ENCODE results near the gene GJB2. TPM values are rescaled to one million over a fixed set of nuclear protein-coding genes. Genes with fewer than 3 reads are reported as not detected.

GJB2 gene
- total RNA-seq, 1 donor from 2014 or later = 0.23 TPM

DNA sequence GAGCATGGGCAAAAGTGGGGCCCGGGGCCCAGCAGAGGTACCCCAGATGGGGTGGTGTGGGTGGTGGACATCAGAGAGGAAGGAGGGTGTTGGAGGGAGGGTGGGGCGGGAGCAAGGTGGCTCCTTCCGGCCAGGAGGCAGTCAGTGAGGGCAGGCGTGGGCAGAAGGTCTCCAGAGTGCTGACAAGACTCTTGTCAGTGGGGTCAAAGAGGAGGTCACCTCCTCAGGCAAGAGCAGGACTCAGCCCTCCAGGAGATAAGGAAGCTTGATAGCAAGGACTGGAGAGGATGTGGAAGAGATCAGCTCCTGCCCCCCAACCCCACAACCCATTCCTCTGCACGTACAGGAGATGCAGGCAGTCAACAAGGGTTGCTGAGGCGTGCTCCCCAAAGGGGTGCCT, 41.7 kb downstream of the GJB2 start:
- TF ChIP-seq, protein P1, sequence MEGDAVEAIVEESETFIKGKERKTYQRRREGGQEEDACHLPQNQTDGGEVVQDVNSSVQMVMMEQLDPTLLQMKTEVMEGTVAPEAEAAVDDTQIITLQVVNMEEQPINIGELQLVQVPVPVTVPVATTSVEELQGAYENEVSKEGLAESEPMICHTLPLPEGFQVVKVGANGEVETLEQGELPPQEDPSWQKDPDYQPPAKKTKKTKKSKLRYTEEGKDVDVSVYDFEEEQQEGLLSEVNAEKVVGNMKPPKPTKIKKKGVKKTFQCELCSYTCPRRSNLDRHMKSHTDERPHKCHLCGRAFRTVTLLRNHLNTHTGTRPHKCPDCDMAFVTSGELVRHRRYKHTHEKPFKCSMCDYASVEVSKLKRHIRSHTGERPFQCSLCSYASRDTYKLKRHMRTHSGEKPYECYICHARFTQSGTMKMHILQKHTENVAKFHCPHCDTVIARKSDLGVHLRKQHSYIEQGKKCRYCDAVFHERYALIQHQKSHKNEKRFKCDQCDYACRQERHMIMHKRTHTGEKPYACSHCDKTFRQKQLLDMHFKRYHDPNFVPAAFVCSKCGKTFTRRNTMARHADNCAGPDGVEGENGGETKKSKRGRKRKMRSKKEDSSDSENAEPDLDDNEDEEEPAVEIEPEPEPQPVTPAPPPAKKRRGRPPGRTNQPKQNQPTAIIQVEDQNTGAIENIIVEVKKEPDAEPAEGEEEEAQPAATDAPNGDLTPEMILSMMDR (IDR thresholded peaks at IDR 0.05; ENCODE audit: unreplicated experiment) = no peak
- Mint-ChIP-seq H3K4me1 (ENCODE audit: unreplicated experiment) (no peaks in the 10 kb centered on the region), H3K9me3 (ENCODE audit: unreplicated experiment) (no peaks in the 10 kb centered on the region), H3K27me3 (ENCODE audit: unreplicated experiment) (peaks cover 15% of the 10 kb centered on the region), H3K36me3 (ENCODE audit: low read depth, unreplicated experiment) (no peaks in the 10 kb centered on the region), H3K4me3 (ENCODE audit: unreplicated experiment) (no peak overlapping the region), H3K27ac (ENCODE audit: unreplicated experiment) (no peak overlapping the region)
- no peak for DNase-seq (ENCODE audit: low spot score)

DNA sequence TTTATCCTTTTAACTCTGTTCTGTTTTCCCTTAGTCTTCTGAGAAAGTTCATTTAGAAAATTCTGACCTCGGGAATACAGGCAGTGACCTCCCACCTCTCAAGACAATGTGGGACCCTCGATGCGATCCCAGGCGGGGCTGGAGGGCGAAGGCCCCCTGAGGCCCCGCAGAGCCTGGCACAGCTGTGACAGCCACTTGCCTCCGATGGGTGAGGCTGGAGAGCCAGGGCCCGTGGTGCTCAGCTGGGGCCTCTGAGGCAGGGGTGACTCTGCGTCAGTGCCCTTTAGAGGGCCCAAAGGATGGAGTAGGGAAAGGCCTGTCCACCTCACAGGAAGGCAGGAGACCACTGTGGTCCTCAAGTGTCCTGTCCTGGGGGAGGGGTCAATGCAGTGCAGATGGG, 42.2 kb downstream of the GJB2 start:
- H3K36me3 Mint-ChIP-seq (ENCODE audit: low read depth, unreplicated experiment) = no peaks in the 10 kb centered on the region
- H3K4me1 Mint-ChIP-seq (ENCODE audit: unreplicated experiment) = no peaks in the 10 kb centered on the region
- TF ChIP-seq, protein P1 (IDR thresholded peaks at IDR 0.05; ENCODE audit: unreplicated experiment) = no peak
- no peak overlapping the region for H3K4me3 Mint-ChIP-seq (ENCODE audit: unreplicated experiment)
- H3K27ac Mint-ChIP-seq (ENCODE audit: unreplicated experiment) = no peak overlapping the region
- H3K9me3 Mint-ChIP-seq (ENCODE audit: unreplicated experiment) = no peaks in the 10 kb centered on the region
- DNase-seq (ENCODE audit: low spot score) = no peak
- H3K27me3 Mint-ChIP-seq (ENCODE audit: unreplicated experiment) = peaks cover 15% of the 10 kb centered on the region

DNA sequence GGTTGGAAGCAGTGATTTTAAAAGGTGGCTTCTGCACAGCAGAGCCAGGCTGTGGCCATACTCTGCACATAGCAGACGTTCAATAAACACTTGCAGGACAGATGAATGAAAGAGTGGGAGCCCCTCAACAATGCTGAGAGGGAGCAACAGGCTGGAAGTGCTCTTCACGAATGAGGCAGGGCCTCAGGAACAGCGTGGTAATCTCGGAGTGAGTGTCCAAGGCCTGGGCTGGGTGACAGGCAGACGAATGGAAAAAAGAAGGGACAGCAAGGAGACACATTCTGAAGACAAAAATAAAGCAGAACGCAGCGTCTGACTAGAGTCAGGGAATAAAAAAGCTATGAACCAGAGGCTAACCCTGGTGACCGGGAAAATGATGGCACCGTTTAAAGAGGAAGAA, 43.0 kb downstream of the GJB2 start:
- Mint-ChIP-seq H3K36me3 (ENCODE audit: low read depth, unreplicated experiment) (no peaks in the 10 kb centered on the region), H3K27ac (ENCODE audit: unreplicated experiment) (peak overlapping the region; percentile 2), H3K4me1 (ENCODE audit: unreplicated experiment) (no peaks in the 10 kb centered on the region), H3K27me3 (ENCODE audit: unreplicated experiment) (peaks cover 15% of the 10 kb centered on the region), H3K4me3 (ENCODE audit: unreplicated experiment) (no peak overlapping the region), H3K9me3 (ENCODE audit: unreplicated experiment) (no peaks in the 10 kb centered on the region)
- no peak for DNase-seq (ENCODE audit: low spot score)
- TF ChIP-seq, protein P1 (IDR thresholded peaks at IDR 0.05; ENCODE audit: unreplicated experiment) = no peak

DNA sequence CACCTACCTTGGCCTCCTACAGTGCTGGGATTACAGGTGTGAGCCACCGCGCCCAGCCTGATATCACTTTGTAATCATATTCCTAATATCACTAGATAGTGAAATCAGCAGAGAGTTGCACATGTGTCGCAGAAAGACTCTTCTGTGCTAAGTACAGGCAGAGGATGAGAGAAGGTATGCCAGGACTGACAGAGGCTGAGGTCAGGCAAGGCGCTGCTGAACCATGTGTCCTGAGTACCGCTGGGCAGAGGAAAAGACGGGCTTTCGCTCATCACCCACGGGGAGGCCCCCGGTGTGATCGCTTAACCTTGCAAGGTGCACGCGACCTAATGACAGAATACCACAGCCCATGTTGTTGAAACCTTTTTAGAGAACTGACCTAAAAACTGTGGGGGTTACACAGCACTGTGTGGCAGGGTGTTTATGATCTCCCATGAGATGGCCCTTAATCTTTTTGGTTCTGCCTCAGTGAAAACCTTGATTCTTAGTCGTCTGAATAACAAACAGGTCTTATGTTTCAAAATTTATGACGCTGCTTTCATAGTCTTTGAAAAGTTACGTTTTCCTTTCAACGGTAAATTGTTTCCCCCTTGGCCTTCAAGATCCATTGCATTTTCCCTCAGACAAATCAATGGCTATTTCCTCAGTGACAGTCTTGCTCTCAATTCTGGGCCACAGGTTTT, 44.1 kb downstream of the GJB2 start:
- H3K27me3 Mint-ChIP-seq (ENCODE audit: unreplicated experiment) = peaks cover 15% of the 10 kb centered on the region
- no peak overlapping the region for H3K4me3 Mint-ChIP-seq (ENCODE audit: unreplicated experiment)
- H3K4me1 Mint-ChIP-seq (ENCODE audit: unreplicated experiment) = no peaks in the 10 kb centered on the region
- H3K27ac Mint-ChIP-seq (ENCODE audit: unreplicated experiment) = no peak overlapping the region
- no peaks in the 10 kb centered on the region for H3K9me3 Mint-ChIP-seq (ENCODE audit: unreplicated experiment)
- DNase-seq (ENCODE audit: low spot score) = no peak
- H3K36me3 Mint-ChIP-seq (ENCODE audit: low read depth, unreplicated experiment) = no peaks in the 10 kb centered on the region
- TF ChIP-seq, protein P1 (IDR thresholded peaks at IDR 0.05; ENCODE audit: unreplicated experiment) = no peak

DNA sequence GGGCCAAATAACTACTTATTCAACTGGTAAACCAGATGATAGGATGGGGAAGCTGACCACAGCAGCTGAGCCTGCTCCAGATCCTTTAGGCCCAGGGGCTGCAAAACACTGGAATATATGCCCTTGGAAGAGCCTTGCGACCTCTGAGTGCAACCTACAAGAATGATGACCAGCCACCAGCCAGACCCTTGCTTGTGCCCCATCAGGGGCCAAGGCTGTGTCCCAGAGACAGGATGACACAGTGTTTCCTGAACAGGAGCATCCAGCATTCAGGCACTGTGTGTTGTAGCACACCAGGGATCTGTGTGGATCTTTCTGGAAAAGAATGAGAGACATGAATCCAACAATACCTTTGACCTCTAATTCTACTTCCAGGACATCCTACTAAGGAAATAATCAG, 46.4 kb downstream of the GJB2 start:
- H3K36me3 Mint-ChIP-seq (ENCODE audit: low read depth, unreplicated experiment) = peaks cover 4% of the 10 kb centered on the region
- H3K4me3 Mint-ChIP-seq (ENCODE audit: unreplicated experiment) = no peak overlapping the region
- TF ChIP-seq, protein P1 (IDR thresholded peaks at IDR 0.05; ENCODE audit: unreplicated experiment) = no peak
- H3K9me3 Mint-ChIP-seq (ENCODE audit: unreplicated experiment) = no peaks in the 10 kb centered on the region
- H3K4me1 Mint-ChIP-seq (ENCODE audit: unreplicated experiment) = peaks cover 2% of the 10 kb centered on the region
- DNase-seq (ENCODE audit: low spot score) = no peak
- H3K27ac Mint-ChIP-seq (ENCODE audit: unreplicated experiment) = no peak overlapping the region
- H3K27me3 Mint-ChIP-seq (ENCODE audit: unreplicated experiment) = peaks cover 16% of the 10 kb centered on the region
